GM12878 (cell line): ENCODE results near the gene MCC.

Experiments
- CTCF ChIP-seq, 3 experiments: IDR thresholded peaks in 2 of 3; conservative IDR thresholded peaks in 1 of 3; 2 replicates each; pipeline ENCODE4 v1.5.1; 2011; ENCODE audit warnings: low read depth in 3 of 3, low read length in 3 of 3, mild to moderate bottlenecking in 3 of 3, control low read depth in 2 of 3, moderate library complexity in 2 of 3, inconsistent platforms in 1 of 3, mixed read lengths in 1 of 3; ENCODE audit not compliant: control insufficient read depth in 2 of 3, insufficient read depth in 1 of 3; ENCODE audit errors: extremely low read depth in 1 of 3
- NRF1 ChIP-seq: conservative IDR thresholded peaks from 2 replicates; pipeline ENCODE4 v1.6.1; 2011; ENCODE audit warnings: mild to moderate bottlenecking, low read depth, low read length, improper control_type of control experiment
- POLR2A ChIP-seq: IDR thresholded peaks from 2 replicates; pipeline ENCODE4 v1.6.1; 2011; ENCODE audit warnings: low read depth, mild to moderate bottlenecking, low read length
- YY1 ChIP-seq: IDR thresholded peaks from 2 replicates; pipeline ENCODE4 v1.6.1; 2011; ENCODE audit warnings: low read depth, mild to moderate bottlenecking, low read length
- ZNF274 ChIP-seq: IDR thresholded peaks from one replicate; pipeline ENCODE4 v1.8.0; 2011; ENCODE audit not compliant: insufficient read length, insufficient read depth
- ZNF384 ChIP-seq: IDR thresholded peaks from 2 replicates; pipeline ENCODE4 v1.6.1; 2012; ENCODE audit warnings: low read depth, mild to moderate bottlenecking, low read length, improper control_type of control experiment, borderline replicate concordance

GRCh38 chr5:113031557-113031956, 456.7 kb downstream of the MCC start:
- TF ChIP-seq NRF1: no peak
- TF ChIP-seq CTCF (IDR thresholded peaks at IDR 0.05 in 2 of 3, conservative IDR thresholded peaks at IDR 0.05 in 1 of 3; ENCODE audit: control insufficient read depth in 2 of 3, extremely low read depth in 1 of 3, insufficient read depth in 1 of 3, low read depth in 3 of 3, low read length in 3 of 3): no peak
- TF ChIP-seq ZNF384: no peak
- TF ChIP-seq ZNF274: no peak
- TF ChIP-seq YY1: no peak
- TF ChIP-seq POLR2A: no peak
